NOMO-1 treated with DMSO at 0.1 percent for 48 hours (cell line): ENCODE measurements around the gene SUN5.

Source experiments
- DNase-seq: peaks from one replicate; lab custom pipeline; 2025; ENCODE audit not compliant: unreplicated experiment; lab: John Stamatoyannopoulos, UW

Gene SUN5

GRCh38 chr20:33014336-33015113, 10.3 kb upstream of the SUN5 start:
- DNase-seq, result no peak

- DNase-seq, result no peak
Observed at GRCh38 chr20:33013701-33014326, 9.6 kb upstream of the SUN5 start.

DNA sequence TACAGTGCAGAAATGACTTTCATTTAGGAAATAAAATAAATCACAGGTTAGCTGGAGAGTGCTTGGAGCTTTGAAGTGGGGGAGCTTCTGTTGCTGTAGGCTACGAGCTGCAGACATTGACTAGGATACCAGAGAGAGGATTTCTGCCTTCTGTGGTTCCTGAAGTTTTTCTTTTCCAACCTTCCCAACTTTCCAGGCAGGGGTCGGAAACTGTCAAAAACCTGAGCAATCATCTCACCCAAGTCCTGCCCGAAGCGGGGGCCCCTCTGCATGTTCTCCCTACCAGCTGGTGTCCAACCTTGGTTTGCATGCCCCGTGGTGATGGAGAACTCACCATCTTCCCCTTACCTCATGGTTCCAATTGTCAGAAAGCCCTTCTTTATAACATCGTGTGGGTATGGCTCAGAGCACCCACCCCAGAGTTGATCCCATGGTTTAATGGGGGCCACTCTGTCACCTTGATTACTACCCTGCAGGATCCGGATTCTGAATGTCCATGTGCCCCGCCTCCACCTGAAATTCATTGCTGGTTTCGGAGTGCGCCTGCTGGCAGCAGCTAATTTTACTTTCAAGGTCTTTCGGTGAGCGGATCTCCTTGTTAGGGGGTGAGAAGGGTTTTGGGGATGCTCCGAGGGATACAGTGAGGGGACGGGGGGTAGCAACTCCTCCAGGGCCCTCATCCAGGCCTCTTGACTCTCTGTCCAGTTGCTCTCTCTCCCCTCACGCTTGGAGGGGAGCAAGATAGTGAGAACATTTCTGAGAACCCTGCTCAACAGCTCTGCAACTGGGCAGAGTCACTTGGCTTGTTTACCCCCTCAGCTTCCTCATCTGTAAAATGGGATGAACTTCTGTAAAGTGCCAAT, 8.3 kb upstream of the SUN5 start:
- DNase-seq, result no peak

DNA sequence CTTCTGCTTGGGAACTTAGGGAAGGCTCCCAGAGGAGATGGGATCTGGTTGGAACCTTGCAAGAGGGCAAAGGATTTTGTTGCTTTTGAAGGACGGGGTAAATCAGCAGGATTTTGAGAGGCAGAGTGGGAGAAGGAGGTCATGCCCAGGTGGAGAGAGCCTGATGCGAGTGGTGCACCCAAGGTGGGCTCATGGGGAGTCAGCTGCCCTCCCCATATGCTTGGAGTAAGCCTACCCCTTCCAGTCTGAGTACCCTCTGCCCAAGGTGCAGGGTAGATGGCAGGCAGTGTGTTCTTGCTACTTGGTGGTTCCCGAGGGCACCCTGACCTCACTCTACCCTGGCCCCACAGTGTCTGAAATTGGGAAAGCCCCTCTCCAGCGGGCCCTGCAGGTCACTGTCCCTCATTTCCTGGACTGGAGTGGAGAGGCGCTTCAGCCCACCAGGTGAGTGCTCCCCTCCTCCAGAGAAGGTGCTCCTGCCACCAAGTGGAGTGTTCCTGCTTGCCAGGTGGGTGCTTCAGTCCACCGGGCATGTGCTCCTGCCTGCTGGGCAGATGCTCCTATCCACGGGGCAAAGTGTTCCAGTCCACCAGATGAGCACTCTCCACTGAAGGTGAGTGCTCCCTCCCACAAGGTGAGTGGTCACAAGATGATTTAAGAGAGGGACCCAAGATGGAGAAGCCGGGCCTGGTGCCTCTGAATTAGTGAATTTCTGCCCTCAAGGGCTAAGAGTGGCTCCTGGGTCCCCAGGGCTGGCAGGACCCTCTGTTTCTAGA, 6.6 kb upstream of the SUN5 start:
- DNase-seq, result no peak

- DNase-seq, result no peak
Observed at GRCh38 chr20:33010133-33010504, 5.9 kb upstream of the SUN5 start.

DNA sequence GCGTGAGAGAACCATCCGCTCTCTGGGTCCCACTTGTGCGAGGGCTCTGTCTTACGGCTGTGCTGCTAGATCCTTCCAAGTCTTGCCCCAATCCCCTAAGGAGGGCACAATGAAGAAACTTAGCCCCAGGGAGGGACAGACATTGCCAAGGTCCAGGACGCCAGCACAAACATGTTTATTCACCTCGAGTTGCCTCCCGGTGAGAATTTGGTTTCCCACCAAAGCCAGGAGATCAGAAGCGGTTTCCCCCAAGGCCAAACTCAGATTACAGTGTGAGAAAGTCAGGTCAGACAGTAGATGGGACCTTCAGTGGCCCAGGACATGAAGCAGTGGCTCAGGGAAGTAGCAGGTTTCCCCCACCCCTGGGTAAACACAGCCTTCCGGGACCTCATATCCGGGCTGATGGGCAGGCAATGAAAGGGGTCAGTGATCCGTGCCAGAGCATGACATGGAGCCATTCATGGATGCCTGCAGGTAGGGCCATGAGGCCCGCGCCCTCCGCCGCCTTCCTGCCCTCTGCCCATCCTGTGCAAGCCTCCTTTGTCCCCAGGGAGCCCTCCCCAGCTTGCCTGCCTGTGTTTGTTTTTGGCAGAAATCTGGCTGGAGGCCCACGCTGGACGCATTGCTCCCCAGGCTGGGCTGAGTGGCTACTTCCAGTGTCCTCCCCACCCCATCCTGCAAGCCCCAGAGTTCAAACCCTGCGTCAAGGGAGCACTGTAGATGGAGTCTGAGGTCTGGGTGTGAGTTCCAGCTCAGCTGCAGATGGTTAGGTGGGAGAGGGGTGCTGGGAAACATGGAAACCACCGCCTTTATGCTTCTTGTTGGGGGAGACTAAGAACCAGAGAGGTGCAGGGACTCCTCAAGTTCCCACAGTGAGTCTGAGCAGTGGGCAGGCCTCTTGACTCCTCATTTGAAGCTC, 5.2 kb upstream of the SUN5 start:
- no peak for DNase-seq

- no peak for DNase-seq
Observed at GRCh38 chr20:33008336-33009213, 4.3 kb upstream of the SUN5 start.

- no peak for DNase-seq
Observed at GRCh38 chr20:33007376-33008335, 3.4 kb upstream of the SUN5 start, which contains the start of gene BPIFB2. TSS of gene BPIFB2 (plus strand) at chr20:33007704. CDS start at chr20:33008575, 871 bp downstream.

DNA sequence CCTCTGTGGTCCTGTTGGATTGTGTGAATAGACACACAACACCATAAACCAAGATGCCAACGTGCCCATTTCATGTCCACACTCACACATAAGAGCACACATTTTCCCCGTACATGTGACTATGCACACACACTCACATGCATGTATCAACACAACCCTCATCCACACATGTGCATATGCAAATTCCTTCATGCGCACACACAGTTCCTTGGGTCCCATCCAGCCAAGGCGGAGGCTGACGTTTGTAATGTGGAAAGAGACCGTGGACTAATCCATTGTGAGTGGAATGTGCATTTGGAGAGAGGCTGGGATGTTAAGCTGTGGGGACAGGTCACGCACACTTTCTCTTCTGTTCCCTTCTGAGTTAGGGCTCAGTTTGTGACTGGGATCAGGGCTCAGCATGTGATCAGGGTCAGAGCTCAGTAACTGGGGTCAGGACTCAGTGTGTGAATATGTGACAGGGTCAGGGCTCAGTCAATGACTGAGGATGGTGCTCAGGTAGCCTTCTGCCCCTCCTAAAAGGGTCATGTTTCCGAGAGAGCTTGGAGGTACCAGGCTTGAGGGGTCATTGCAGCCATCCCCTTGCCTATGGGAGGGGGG, 2.6 kb upstream of the SUN5 start:
- DNase-seq, result no peak

DNA sequence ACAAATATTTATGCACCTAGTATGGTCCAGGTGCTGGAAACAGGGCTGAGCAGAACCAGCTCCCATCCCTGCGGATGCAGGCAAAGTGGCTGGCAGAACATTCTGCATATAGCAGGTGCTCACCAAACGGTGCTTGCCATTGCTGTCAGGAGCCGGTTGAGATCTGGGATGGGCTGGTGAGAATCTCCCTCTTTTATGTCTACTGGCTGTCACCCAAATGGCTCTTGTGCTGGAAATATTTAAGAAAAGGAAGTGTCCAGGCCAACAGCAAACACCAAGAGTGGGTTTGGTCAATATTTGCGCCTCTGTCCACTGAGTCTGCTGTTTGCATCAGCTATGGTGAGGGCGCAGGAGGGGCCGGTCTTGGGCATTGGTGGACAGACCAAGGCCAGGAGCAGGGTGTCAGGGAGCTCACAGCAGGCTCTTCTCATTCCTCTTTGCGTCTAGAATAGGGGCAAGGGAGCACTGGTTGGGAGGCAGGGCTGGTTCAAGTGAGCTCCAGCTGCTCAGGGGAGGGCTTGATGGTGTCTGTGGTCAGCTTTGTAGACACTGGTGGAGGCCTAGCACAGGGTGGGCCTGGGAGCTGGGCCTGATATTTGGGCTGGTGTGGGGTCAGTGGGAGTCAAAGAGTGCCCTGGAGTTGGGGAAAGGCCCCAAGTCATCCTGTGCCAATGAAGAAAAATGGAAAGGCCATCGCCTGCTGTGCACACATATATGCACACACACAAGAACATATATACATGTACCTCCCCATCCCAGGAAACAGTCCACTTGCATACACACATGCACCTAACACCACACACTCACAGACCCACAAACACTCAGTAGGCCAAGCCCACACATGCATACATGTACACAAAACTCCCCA, 1.9 kb upstream of the SUN5 start:
- no peak for DNase-seq

- peak; percentile 14 for DNase-seq
Observed at GRCh38 chr20:33005132-33005566, 916 bp upstream of the SUN5 start.

DNA sequence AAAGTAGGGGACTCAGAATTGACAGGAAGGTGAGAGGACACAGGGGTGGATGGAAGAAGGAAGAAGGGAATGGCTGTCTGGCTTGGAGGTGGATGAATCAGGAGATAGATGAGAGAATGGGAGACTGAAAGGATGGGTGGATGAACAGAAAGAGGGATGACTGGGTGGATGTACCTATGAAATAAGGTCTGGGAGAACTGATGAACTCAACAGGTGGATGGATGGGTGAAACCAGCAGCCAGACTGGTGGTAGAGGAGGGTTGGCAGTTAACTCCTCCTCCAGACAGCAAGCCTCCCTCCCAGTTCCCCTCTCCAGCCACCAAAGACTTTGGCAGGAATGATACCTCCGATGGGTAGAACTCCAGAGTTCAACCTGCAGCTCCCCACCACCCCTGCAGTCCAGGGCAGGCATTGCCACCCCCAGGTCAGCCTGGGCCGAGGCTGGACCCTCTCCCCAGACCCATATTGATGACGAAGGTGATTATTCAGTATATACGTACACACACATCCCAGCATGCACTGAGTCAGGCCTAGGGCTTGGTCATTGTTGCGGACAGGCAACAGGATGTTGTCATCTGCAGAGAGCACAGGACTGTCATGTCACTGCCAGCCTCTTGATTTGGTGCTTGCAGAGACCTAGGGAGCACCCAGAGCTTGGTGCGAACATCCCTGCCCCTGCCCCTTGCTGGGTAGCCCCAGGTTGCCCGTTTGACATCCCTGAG, 2.0 kb downstream of the SUN5 start:
- DNase-seq, result no peak

DNA sequence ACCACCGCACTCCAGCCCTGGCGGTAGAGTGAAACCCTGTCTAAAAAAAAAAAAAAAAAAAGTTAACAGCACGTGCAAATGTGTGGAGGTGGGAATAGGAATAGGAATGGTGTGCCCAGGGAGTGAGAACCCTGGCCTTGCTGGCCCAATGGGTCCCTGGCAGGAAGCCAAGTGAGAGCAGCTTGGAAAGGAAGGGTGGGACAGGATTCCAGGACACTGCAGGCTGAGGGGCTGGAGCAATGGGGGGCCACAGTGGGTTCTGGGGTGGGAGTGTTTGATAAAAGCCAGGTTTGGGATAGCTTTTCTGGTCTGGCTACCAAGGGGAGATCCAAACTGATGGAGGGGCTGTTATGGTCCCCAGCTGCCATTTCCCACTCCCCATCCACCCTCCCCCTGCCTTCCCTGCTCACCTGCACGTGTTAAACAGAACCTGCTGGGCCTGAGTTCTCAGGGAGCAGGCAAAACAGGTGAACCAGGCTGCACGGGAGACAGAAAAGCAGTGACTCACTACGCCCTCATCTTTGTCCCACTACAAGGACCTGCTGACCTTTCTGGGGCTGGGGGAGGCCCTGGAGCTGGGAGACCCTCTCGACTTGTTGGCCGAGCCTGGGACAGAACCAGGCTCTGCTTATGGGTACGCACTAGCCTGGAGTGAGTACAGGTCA, 3.3 kb downstream of the SUN5 start:
- DNase-seq, result no peak

DNA sequence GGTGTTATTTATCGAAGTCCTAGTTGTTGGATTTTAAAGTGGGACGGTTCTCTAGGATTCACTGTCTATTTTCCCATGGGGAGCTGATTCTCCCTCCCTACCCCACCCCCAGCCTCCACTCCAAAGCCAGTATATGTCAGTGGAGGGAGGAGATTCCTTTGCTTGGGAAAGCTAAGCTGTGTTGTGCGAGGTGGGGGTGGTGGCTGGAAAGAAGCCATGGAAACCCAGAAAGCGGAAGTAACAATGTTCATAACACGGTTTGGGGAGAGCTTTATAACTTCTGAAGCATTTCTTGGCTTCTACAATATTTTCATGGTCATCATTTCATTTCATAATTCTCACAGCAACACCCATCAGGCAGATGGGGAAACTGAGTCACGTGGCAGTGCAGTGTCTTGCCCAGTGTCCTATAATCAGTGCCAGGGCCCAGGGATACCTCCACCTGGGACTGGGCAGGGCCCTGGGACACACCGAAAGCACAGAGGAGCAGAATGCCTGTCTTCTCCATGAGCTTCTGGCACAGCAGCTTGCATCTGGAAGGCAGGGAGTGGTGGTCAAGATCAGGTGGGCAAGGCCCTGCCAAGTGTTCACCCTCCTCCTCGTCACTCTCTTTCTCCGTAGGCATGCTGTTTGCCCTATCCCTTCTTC, 4.5 kb downstream of the SUN5 start:
- peak; percentile 47 for DNase-seq

DNA sequence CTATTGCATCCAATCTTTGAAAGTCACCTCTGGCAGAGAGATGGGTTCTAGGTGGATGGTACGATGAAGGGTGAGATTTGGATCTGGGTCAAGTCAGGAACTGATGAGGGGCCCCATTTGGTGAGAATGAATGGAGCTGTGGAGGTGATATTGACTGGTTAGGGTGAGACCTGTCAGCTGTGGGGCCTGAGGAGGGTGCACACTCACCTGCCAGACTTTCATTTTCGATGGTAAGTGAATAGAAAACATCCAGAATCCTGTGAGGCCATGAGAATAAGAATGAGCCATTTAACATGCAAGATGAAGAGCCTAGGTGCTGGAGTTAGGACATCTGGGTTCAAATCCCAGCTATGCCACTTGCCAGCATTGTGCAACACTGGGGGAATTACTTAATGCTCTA, 6.8 kb downstream of the SUN5 start:
- no peak for DNase-seq
